ENCODE results near the gene PLGLB2.
"Not testable (repeated sequence)": the region's sequence is repeated elsewhere in the genome, so short reads cannot be mapped to it uniquely, and the experiment has no call there.

Gene PLGLB2

GRCh38 chr2:87747791-87748190, at the start of gene PLGLB2:
Gene PLGLB2, plus strand, starts transcription at chr2:87748087. Its CDS starts 67 bp downstream, at chr2:87748154.
- not testable (repeated sequence) for DNase-seq

GRCh38 chr2:87704572-87705323, 43.1 kb upstream of the PLGLB2 start:
- not testable (repeated sequence) for DNase-seq

GRCh38 chr2:87708368-87708767, 39.5 kb upstream of the PLGLB2 start:
- not testable (repeated sequence) for DNase-seq

GRCh38 chr2:87727940-87728599, 19.8 kb upstream of the PLGLB2 start:
- DNase-seq: not testable (repeated sequence)

DNA sequence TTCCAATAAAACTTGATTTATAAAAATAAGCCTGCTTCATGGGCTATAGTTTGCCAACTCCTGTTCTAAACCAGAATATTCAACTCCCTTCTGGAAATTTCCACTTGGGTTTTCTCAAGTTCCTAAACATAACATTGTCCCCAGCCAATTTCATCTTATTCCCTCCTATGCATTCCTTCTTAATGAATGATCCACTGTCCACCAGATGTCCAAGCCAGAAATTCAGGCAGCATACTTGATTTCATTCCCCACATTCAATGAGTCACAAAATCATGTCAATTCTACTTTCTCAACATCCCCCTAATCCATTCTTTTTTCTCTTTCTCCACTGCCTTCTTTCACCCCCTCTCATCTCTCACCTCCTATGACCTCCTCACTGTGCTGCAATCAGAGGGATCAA, 7.0 kb upstream of the PLGLB2 start:
- not testable (repeated sequence) for DNase-seq

GRCh38 chr2:87742393-87743108, 5.3 kb upstream of the PLGLB2 start:
- not testable (repeated sequence) for DNase-seq

- not testable (repeated sequence) for DNase-seq
These were observed 4.2 kb upstream of the PLGLB2 start for GRCh38 chr2:87743638-87744037.

DNA sequence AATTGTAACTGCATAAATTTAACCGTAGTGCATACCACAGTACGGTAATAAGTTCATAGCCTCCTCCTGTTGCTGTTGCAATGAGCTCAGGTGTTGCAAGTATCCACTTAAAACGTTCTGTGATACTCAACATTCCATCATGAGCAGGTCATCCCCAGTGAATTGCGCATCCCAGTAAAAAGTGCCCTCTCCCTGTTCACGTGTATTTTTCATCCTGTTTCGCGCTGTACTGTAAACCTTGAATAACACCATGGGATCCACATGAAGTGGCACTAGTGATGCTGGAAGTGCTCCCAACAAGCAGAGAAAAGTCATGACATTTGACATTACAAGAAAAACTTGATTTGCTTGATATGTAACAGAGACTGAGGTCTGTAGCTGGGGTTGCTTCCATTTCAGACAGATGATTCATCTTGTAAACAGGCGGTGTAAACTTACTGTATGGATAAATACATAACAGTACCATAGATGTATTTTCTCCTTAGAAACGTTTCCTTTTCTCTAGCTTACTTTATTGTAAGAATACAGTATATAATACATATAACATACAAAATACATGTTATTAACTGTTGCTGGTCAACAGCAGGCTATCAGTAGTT, 2.4 kb upstream of the PLGLB2 start:
- DNase-seq: not testable (repeated sequence)

GRCh38 chr2:87748524-87748923, 637 bp downstream of the PLGLB2 start:
- DNase-seq: not testable (repeated sequence)

GRCh38 chr2:87750560-87750959, 2.7 kb downstream of the PLGLB2 start:
- not testable (repeated sequence) for DNase-seq

DNA sequence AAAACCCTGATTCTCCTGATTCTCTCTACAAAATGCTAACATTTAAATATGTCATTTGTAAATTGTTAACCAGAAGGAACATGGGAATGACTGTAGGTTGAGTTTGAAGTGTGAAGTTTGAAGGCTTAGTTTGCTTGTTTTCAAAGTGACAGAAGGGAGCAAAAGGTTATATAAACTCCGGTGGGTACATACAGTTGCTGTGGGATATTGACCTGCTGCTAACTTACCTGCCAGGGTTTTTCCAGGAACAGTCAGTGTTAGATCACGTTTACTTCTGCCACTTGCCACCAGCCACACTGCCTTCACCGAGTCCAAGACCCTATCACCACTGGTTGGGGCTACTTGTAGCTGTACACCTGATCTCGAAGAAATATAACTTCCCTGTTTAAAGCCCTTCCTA, 6.9 kb downstream of the PLGLB2 start:
- not testable (repeated sequence) for DNase-seq

All from GDM1 (cell line).